Epidermal melanocyte (primary cell): ENCODE results near the gene HAGH.

Experiments used
- DNase-seq: peaks from one replicate; pipeline ENCODE4 v3.0.0; 2011; ENCODE audit warnings: low spot score; ENCODE audit not compliant: insufficient read length

Gene HAGH

GRCh38 chr16:1775006-1775845, 51.4 kb downstream of the HAGH start:
- DNase-seq, result no peak

- no peak for DNase-seq
Measured at GRCh38 chr16:1774448-1774780, 52.2 kb downstream of the HAGH start.

GRCh38 chr16:1773703-1774447, 52.8 kb downstream of the HAGH start:
- DNase-seq, result no peak

DNA sequence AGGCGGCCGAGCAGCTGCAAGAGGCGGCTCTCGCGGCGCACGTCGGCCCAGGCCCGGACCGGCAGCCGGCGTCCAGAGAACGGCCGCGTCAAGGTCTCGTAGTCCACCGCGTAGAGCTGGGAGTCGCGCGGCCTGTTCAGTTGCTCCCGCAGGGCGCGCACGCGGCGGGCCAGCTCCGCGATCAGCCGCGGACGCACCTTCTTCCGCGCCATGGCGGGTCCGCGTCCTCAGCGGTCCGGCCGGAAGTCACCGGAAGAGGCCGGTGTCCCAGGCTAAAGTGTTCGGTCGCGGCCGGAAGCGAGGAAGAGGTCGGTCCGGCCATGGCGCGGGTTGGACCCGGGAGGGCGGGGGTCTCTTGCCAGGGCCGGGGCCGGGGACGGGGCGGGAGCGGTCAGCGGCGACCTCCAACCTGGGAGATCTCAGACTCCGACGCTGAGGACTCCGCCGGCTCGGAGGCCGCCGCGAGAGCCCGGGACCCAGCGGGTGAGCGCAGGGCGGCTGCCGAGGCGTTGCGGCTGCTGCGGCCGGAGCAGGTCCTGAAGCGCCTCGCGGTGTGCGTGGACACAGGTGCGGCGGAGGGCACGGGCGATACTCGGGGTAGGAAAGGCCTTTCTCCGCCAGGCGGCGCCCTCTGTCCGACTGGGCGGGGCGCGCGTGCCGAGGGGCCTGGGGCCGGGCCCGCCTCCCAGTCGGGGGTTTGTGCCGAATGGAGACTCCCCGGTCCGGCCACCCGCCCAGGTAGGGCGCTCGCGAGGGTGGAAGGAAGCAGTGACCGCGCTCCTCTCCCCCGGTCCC, 53.5 kb downstream of the HAGH start, which contains the start of gene MRPS34:
TSS of gene MRPS34 (minus strand) at position 227 of the 795 bp plus-strand sequence. CDS start at position 212, 15 bp downstream.
- peak; percentile 82 for DNase-seq

GRCh38 chr16:1772362-1772907, 54.2 kb downstream of the HAGH start, which contains the start of gene EME2:
TSS of gene EME2 (plus strand) at chr16:1772810. CDS start at chr16:1773228, 418 bp downstream.
- DNase-seq, result no peak

GRCh38 chr16:1771864-1772361, 54.7 kb downstream of the HAGH start:
- no peak for DNase-seq

DNA sequence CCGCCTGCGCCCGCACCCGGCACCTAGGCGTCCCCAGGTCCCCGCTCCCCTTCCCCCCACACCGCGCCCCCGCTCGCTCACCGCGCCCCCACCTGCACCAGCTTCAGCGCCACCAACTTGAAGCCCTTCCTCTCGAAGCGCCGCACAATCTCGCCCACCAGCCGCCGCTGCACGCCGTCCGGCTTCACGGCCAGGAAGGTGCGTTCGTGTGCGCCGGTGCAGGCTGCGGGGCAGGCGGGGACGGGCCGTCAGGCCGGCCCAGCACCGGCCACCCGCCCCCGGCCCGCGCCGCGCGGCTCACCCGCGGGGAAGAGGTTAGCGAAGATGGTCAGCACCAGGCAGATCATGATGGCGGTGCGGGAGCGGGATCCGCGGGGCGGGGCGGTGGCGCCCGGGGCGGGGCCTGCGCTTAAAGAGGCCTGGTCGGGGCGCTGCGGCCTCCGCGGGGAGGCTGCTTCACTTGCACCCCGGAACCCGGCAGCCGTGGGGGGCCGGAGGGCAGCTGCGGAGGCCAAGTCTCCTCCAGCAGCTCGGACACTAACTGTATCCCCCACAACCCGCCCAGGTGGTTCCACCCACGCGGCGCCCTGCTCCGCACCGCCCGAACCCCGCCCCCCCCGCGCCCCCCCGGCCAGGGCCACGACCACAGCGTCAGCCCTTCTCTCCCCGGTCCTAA, 55.3 kb downstream of the HAGH start, which contains the start of gene NME3:
TSS of gene NME3 (minus strand) at position 356 of the 676 bp plus-strand sequence. CDS start at position 347, 9 bp downstream.
- DNase-seq, result peak; percentile 94

GRCh38 chr16:1770328-1771187, 56.1 kb downstream of the HAGH start:
- no peak for DNase-seq

- DNase-seq, result no peak
Measured at GRCh38 chr16:1769402-1770300, 57.0 kb downstream of the HAGH start.

GRCh38 chr16:1768767-1769401, 57.7 kb downstream of the HAGH start:
- no peak for DNase-seq

DNA sequence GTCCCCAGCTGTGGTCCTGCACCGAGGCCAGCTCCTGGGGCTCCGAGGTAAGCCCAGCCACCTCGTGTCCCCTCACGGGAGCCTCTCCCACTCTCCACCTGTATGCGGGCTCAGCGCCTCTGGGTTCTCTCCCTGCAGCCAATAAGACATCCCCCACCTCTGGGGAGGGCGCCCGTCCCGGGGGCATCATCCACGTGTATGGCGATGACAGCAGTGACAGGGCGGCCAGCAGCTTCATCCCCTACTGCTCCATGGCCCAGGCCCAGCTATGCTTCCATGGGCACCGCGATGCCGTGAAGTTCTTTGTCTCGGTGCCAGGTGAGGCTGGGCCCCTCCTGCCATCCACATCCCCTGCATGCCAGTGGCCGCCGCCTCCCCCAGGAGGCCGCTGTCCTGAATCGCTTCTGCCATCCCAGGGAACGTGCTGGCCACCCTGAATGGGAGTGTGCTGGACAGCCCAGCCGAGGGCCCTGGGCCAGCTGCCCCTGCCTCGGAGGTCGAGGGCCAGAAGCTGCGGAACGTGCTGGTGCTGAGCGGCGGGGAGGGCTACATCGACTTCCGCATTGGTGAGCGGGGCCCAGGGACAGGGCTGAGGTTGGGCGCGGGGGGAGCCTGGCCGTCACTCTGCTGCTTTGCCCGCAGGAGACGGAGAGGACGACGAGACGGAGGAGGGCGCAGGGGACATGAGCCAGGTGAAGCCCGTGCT, 58.4 kb downstream of the HAGH start:
- DNase-seq, result no peak

DNA sequence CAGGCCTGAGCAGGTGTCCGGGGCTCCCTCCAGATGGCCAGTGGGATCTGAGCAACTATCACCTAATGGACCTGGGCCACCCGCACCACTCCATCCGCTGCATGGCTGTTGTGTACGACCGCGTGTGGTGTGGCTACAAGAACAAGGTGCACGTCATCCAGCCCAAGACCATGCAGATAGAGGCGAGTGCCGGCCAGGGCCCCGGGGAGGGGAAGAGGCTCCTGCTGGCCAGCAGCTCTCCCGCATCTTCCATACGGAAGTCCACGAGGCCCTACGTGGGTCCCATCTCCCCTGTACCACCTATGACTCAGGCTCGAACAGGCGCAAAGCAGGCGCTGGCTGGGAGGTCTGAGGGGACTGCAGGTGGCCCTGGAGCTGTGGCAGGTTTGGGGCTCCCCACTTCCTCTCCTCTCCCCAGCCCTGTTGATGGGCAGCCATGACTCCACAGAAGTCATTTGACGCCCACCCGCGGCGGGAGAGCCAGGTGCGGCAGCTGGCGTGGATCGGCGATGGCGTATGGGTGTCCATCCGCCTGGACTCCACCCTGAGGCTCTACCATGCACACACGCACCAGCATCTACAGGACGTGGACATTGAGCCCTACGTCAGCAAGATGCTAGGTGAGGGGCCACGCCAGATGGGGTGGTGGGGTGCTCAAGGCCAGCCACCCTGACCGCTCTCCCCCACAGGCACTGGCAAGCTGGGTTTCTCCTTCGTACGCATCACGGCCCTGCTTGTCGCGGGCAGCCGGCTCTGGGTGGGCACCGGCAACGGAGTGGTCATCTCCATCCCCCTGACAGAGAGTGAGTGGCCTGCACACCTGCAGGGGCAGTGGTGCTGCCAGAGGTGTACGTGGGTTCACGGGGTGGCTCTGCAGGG, 59.3 kb downstream of the HAGH start:
- DNase-seq, result no peak

GRCh38 chr16:1766701-1767100, 59.9 kb downstream of the HAGH start:
- DNase-seq, result no peak

DNA sequence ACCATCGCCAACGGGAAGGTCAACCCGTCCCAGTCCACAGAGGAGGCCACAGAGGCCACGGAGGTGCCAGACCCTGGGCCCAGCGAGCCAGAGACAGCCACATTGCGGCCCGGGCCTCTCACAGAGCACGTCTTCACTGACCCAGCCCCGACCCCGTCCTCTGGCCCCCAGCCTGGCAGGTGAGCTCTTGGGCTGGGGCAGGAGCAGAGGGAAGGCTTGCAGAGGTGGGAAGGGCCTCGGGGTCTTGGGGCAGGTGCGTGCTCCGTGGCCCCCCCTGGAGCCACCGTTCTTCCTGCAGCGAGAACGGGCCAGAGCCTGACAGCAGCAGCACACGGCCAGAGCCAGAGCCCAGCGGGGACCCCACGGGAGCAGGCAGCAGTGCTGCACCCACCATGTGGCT, 60.4 kb downstream of the HAGH start:
- DNase-seq, result no peak

GRCh38 chr16:1765826-1766225, 60.8 kb downstream of the HAGH start:
- no peak for DNase-seq

- DNase-seq, result no peak
Measured at GRCh38 chr16:1764971-1765370, 61.7 kb downstream of the HAGH start.
